GM12878 (cell line): ENCODE measurements around the gene HLA-DRB1. TPM values are rescaled to one million over a fixed set of nuclear protein-coding genes. Genes with fewer than 3 reads are reported as not detected.

Source experiments
- BCL3 ChIP-seq: IDR thresholded peaks from 2 replicates; pipeline ENCODE4 v1.6.1; 2011; ENCODE audit warnings: borderline replicate concordance, low read depth, mild to moderate bottlenecking, moderate library complexity, low read length; ENCODE audit not compliant: insufficient read depth, poor library complexity, severe bottlenecking
- BRCA1 ChIP-seq: IDR thresholded peaks from 2 replicates; pipeline ENCODE4 v1.6.1; 2011; ENCODE audit warnings: low read depth, low read length, improper control_type of control experiment
- CBX5 ChIP-seq: sonication (generic); IDR thresholded peaks from 2 replicates; pipeline ENCODE4 v1.6.1; 2016; ENCODE audit warnings: low read depth, moderate library complexity, mild to moderate bottlenecking, inconsistent platforms
- E2F8 ChIP-seq: fragments of 450-650 bp; IDR thresholded peaks from 2 replicates; pipeline ENCODE4 v1.6.1; 2018; ENCODE audit warnings: mild to moderate bottlenecking, low read depth, moderate library complexity; ENCODE audit not compliant: partially characterized antibody
- HDGF ChIP-seq: fragments of 450-650 bp; IDR thresholded peaks from 2 replicates; pipeline ENCODE4 v1.6.1; 2016; ENCODE audit warnings: antibody characterized with exemption
- IRF5 ChIP-seq: fragments of 450-650 bp; IDR thresholded peaks from 2 replicates; pipeline ENCODE4 v1.6.1; 2017; ENCODE audit warnings: borderline replicate concordance
- LARP7 ChIP-seq: fragments of 450-650 bp; IDR thresholded peaks from 2 replicates; pipeline ENCODE4 v1.6.1; 2017; ENCODE audit warnings: mild to moderate bottlenecking
- MLLT1 ChIP-seq: fragments of 450-650 bp; IDR thresholded peaks from 2 replicates; pipeline ENCODE4 v1.6.1; 2016; ENCODE audit warnings: mild to moderate bottlenecking
- NFYA ChIP-seq: IDR thresholded peaks from 2 replicates; pipeline ENCODE4 v1.6.1; 2011; ENCODE audit warnings: low read depth, mild to moderate bottlenecking, low read length, improper control_type of control experiment, borderline replicate concordance
- NFYB ChIP-seq: IDR thresholded peaks from 2 replicates; pipeline ENCODE4 v1.6.1; 2011; ENCODE audit warnings: low read depth, mild to moderate bottlenecking, low read length, improper control_type of control experiment, moderate library complexity; ENCODE audit not compliant: insufficient read depth
- NKRF ChIP-seq: fragments of 450-650 bp; conservative IDR thresholded peaks from 2 replicates; pipeline ENCODE4 v1.6.1; 2017; ENCODE audit warnings: mild to moderate bottlenecking, moderate library complexity
- PAX5 ChIP-seq: IDR thresholded peaks from 2 replicates; pipeline ENCODE4 v1.6.1; 2011; ENCODE audit warnings: low read depth, low read length, borderline replicate concordance
- RELA ChIP-seq: fragments of 450-650 bp; IDR thresholded peaks from 2 replicates; pipeline ENCODE4 v1.8.0; 2014; ENCODE audit warnings: borderline replicate concordance; ENCODE audit not compliant: partially characterized antibody
- SMC3 ChIP-seq: IDR thresholded peaks from 2 replicates; pipeline ENCODE4 v1.6.1; 2011; ENCODE audit warnings: low read length, improper control_type of control experiment, borderline replicate concordance
- USF2 ChIP-seq: IDR thresholded peaks from 2 replicates; pipeline ENCODE4 v1.6.1; 2011; ENCODE audit warnings: low read depth, low read length, improper control_type of control experiment, borderline replicate concordance
- YBX1 ChIP-seq: fragments of 450-650 bp; IDR thresholded peaks from 2 replicates; pipeline ENCODE4 v1.6.1; 2016; ENCODE audit warnings: antibody characterized with exemption
- ZNF207 ChIP-seq: fragments of 450-650 bp; IDR thresholded peaks from 2 replicates; pipeline ENCODE4 v1.6.1; 2014; ENCODE audit warnings: antibody characterized with exemption, mild to moderate bottlenecking, borderline replicate concordance
- ZNF24 ChIP-seq: fragments of 450-650 bp; IDR thresholded peaks from 2 replicates; pipeline ENCODE4 v1.6.1; 2017; ENCODE audit warnings: antibody characterized with exemption, mild to moderate bottlenecking
- polyA plus RNA-seq, 11 experiments: library from polyadenylated mRNA; depleted of rRNA in 4 of 11; unstranded in 6 of 11; stranded (reverse) in 5 of 11; fragments of >200 nt; fragmentation: Nextera tagmentation in 4 of 11; fragmentation: Illumina TruSeq in 1 of 11; extraction: Ambion mirVana in 4 of 11; extraction: Trizol in 1 of 11; gene quantifications; 1 replicate in 1 of 11; 2 replicates in 10 of 11; pipeline versions ENCODE4 v1.2.1 to v1.2.3, GENCODE V29; 2011 to 2016; ENCODE audit warnings: inconsistent platforms in 2 of 11, missing spikeins in 2 of 11, low read depth in 1 of 11
- total RNA-seq, 4 experiments: library from RNA; depleted of rRNA in 3 of 4; stranded (reverse); fragments of >200 nt in 3 of 4; fragmentation: Illumina TruSeq in 1 of 4; extraction: Trizol in 1 of 4; gene quantifications; 2 replicates each; pipeline versions ENCODE4 v1.2.1 to v1.2.3, GENCODE V29; 2013 to 2021

HLA-DRB1 gene
- total and polyA plus RNA-seq, 10 of the 15 experiments (the other 5 are each of a cell fraction or from before 2014, with no cell fraction given) = 312 to 1,082 (median 604) TPM

GRCh38 chr6:32589596-32590449, at the start of gene HLA-DRB1 (continued):
- no peak for TF ChIP-seq IRF5
- TF ChIP-seq RELA = no peak
- TF ChIP-seq NFYB = peak; percentile 45; the same call in 1 of the 2 replicates
- no peak for TF ChIP-seq USF2
- TF ChIP-seq ZNF24 = no peak
- TF ChIP-seq NKRF = no peak
- no peak for TF ChIP-seq E2F8
- TF ChIP-seq CBX5 = no peak
- no peak for TF ChIP-seq LARP7
- no peak for TF ChIP-seq BCL3
- no peak for TF ChIP-seq BRCA1
- no peak for TF ChIP-seq SMC3
- no peak for TF ChIP-seq PAX5
- TF ChIP-seq YBX1 = no peak
- TF ChIP-seq ZNF207 = no peak
- TF ChIP-seq HDGF = no peak
- peak; percentile 3 for TF ChIP-seq MLLT1
- no peak for TF ChIP-seq NFYA
